RWPE1 (cell line): Measurements from ENCODE around the gene SHBG.
A peak's percentile ranks its signal among the peaks of the same experiment; 100 is the strongest.

Experiments used
- CTCF ChIA-PET: fragments of 350-600 bp; sonication (Branson Sonifier 250); formaldehyde crosslinking; extraction: SDS; loops from one replicate; lab custom pipeline; 2021; lab: Yijun Ruan, JAX
- POLR2A ChIA-PET: fragments of 400-600 bp; formaldehyde crosslinking; extraction: SDS; loops from one replicate; lab custom pipeline; 2020; ENCODE audit warnings: antibody characterized with exemption; ENCODE audit not compliant: low non-redundant PET; lab: Yijun Ruan, JAX
- DNase-seq: peaks from one replicate; pipeline ENCODE4 v3.0.0; 2012; ENCODE audit warnings: low spot score
- H3K27ac ChIP-seq: fragments of 450-650 bp; 2 replicates; pipeline ENCODE4 v1.5.1; 2017
- CTCF ChIP-seq: fragments of 450-650 bp; conservative IDR thresholded peaks from 2 replicates; pipeline ENCODE4 v1.5.1; 2017; ENCODE audit warnings: low read depth, mild to moderate bottlenecking

The SHBG gene

GRCh38 chr17:7627250-7628121, 2.4 kb upstream of the SHBG start, which contains the start of gene SAT2:
SAT2 (minus strand) TSS chr17:7627821; CDS start chr17:7627635, 186 bp downstream.
- H3K27ac ChIP-seq, result peak within 1 kb of the TSS; percentile 77
- no peak for TF ChIP-seq CTCF
- DNase-seq, result peak; percentile 98
- ChIA-PET POLR2A (interaction anchor here (1.0 kb wide), 2 partner anchors 12 to 59 kb away, joined by 3 read pairs; no protein-coding TSS in a partner anchor), CTCF (interaction anchor here (0.6 to 0.9 kb wide), 2 partner anchors 38 to 53 kb away, joined by 3 read pairs; no protein-coding TSS in a partner anchor)

DNA sequence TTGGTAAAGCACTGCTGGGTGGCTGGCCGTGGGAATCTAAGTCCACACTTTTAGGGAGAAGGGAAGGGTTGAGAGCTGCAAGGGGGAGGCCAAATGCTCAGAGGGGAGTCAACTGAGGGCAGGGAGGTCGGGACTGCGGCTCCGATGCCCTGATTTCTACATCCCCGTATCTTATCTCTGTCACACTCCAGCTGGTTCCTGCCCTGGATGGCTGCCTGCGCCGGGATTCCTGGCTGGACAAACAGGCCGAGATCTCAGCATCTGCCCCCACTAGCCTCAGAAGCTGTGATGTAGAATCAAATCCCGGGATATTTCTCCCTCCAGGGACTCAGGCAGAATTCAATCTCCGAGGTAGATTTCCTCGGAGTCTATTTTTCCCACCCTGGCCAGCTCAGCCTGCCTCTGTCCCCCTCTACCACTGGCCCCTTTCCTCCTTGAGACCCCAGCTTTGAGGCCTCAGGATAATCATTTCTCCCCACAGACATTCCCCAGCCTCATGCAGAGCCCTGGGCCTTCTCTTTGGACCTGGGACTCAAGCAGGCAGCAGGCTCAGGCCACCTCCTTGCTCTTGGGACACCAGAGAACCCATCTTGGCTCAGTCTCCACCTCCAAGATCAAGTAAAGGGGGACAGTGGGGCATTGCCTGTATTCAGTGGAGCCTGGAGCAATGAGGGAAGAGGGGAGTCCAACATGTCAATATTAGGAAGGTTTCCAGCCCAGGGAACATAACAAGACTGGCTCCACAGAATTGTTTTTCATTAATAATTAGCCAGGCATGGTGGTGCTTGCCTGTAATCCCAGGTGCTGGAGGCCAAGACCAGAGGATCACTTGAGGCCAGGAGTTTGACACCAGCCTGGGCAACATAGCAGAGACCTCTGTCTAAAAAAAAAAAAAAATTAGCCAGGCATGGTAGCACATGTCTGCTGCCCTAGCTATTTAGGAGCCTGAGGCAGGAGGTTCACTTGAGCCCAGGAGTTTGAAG, 1.8 kb downstream of the SHBG start:
- ChIA-PET CTCF (interaction anchor here (0.5 to 2.3 kb wide), 10 partner anchors 11 to 703 kb away, joined by 3 to 14 read pairs (median 4); partner anchors contain the start of genes ATP1B2 and TP53), POLR2A (no interaction called here)
- H3K27ac ChIP-seq, result no peak overlapping the region
- no peak for DNase-seq
- no peak for TF ChIP-seq CTCF

GRCh38 chr17:7632492-7632894, 2.6 kb downstream of the SHBG start:
- DNase-seq, result peak; percentile 58
- no peak overlapping the region for H3K27ac ChIP-seq
- no peak; the same call in 1 of the 2 replicates for TF ChIP-seq CTCF
- ChIA-PET CTCF (interaction anchor here (0.5 to 2.3 kb wide), 14 partner anchors 8 to 776 kb away, joined by 3 to 14 read pairs (median 4); partner anchors contain the start of genes ATP1B2 and TP53), POLR2A (no interaction called here)

DNA sequence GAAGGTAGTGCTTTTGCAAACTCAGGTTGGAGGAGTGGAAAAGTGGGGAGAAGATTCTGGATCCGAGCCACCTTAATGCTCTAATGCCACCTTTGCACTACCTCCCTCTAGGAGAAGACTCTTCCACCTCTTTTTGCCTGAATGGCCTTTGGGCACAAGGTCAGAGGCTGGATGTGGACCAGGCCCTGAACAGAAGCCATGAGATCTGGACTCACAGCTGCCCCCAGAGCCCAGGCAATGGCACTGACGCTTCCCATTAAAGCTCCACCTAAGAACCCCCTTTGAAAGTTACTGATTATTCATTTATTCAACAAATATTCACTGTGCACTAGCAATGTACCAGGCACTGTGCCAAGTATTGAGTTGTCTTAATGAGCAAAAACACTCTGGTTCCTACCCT, 3.2 kb downstream of the SHBG start:
- POLR2A ChIA-PET, result no interaction called here
- DNase-seq, result no peak
- CTCF ChIA-PET, result interaction anchor here (0.6 to 2.3 kb wide), 10 partner anchors 9 to 775 kb away, joined by 3 to 14 read pairs (median 4); partner anchors contain the start of genes ATP1B2 and TP53
- H3K27ac ChIP-seq, result no peak overlapping the region
- TF ChIP-seq CTCF, result no peak

- peak; percentile 25 for DNase-seq
- ChIA-PET POLR2A (no interaction called here), CTCF (interaction anchor here (0.7 to 1.6 kb wide), 2 partner anchors 14 to 53 kb away, joined by 5 to 8 read pairs; partner anchors contain the start of gene TP53)
- no peak overlapping the region for H3K27ac ChIP-seq
- no peak for TF ChIP-seq CTCF
Measured at GRCh38 chr17:7634384-7634783, 4.4 kb downstream of the SHBG start.
